HG03039 (cell line): Measurements from ENCODE around the gene RPRD2.
"Not testable (repeated sequence)": the region's sequence is repeated elsewhere in the genome, so short reads cannot be mapped to it uniquely, and the experiment has no call there.

Experiments
- ATAC-seq: cut with Tn5 transposase; IDR thresholded peaks from one replicate; pipeline ENCODE4 v1.9.1; 2021; ENCODE audit warnings: mild to moderate bottlenecking, moderate library complexity; ENCODE audit not compliant: unreplicated experiment

The RPRD2 gene

DNA sequence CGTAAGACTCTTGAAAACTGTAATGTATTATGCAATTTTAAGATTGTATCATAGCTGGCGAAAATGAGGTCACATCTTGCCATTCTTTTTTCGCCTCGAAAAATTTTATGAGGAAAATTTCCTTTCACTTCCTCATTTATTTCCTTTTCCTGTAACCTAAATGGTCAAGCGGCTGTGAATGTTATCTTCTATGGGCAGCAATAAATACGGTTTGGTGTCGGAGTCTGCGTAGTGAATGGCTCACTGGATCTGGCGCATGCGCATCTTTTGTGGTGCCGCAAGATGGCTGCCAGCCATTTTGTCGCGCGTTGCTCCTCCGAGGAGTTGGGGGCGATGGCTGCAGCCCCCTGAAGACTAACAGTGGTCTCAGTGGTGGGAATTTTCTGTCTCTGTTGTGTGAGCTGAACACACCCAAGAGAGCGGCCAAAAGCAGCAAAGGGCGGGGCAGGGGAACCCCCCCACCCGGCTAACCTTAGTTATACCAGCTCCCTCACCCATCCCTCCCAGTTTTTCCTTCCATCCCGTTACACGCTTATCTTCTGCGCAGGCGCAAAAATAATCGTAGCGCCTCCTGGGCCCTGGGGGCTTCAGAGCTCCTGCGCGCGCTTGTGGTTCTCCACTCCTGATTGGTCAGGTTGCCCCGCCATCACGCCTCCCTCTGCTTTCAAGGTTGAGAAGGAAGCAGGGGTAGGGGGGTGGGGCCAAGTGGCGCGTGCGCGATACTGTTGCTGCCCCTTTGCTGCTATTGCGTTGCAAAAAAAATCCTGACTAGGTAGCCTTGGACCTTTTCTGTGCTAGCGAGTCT, at the start of gene RPRD2:
TSS of gene RPRD2 (plus strand) at position 722 of the 805 bp plus-strand sequence. CDS start 568 bp downstream, outside the sequence.
- peak; percentile 75 for ATAC-seq

DNA sequence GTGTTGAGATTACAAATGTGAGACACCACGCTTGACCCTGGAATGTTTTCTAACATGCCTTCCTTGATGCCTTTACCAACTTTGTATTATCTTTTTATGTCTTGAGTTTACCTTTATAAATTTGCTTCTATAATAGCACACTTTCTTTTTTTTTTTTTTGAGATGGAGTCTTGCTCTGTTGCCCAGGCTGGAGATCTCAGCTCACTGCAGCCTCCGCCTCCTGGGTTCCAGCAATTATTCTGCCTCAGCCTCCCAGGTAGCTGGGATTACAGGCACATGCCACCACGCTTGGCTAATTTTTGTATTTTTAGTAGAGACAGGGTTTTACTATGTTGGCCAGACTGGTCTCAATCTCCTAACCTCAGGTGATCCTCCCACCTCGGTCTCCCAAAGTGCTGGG, 49.3 kb upstream of the RPRD2 start:
- not testable (repeated sequence) for ATAC-seq

DNA sequence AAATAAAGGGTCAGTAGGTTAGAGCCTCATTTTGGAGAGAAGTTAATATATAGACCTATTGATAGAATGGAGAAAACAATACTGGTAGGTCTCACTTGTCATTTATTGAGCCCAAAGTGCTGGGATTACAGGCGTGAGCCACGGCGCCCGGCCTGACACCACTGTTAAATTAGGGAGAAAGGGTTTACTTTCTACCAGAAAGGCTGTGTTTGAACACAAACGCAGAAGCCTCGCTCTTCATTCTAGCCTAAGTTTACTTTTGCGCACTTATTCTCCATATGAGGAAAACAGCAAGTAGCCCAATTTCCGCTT, 43.3 kb upstream of the RPRD2 start:
- no peak for ATAC-seq

DNA sequence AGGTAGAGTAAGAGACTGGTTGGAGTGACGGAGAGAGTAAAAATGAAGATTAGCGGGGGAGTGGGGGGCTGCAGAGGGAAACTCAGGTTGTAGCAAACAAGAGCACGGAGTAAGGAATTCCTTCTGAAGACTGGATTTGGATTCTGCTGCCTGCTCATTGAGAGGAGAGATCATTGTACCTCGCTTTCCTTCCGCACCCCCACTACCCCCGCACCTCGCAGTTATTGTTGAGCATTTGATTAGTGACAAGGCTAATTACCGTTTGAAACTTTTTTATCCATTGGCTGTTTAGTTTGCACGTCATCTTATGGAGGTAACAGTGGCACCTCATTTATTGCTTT, 42.2 kb upstream of the RPRD2 start:
- no peak for ATAC-seq

DNA sequence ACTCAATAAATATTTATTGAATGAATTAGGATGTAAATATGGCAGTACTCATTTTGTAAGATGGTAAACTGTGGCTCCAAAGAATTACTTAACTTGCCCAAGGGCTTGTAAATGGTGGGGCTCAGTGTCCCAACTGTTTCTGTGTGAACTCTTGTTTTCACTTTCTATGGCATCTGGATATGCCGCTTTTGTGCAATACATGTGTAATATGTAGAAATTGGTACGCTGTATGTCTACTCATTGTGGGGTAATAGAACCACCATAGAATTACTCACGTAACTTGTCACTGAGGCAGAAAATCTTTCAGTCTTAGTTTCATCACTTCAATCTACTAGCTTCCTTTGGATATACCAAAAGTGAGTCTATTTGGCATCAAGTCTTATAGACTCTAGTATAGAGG, 41.6 kb upstream of the RPRD2 start:
- no peak for ATAC-seq

DNA sequence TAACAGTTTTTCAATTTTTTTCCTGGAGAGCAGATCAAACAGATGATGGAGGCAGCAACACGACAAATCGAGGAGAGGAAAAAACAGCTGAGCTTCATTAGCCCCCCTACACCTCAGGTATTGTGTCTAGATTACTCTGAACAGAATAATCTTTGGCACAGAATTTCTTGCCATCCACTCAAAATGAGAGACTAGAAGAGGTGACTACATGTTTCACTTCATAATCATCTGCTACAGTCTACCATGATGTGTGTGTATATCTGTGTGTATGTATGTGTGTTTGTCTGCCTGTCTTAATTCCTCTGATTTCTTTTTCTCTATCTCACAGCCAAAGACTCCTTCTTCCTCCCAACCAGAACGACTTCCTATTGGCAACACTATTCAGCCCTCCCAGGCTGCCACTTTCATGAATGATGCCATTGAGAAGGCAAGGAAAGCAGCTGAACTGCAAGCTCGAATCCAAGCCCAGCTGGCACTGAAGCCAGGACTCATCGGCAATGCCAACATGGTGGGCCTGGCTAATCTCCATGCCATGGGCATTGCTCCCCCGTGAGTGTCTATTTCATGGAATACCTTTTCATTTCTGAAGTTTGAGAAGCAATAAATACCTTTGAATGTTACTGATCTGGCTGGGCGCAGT, 31.2 kb upstream of the RPRD2 start:
- ATAC-seq: no peak

DNA sequence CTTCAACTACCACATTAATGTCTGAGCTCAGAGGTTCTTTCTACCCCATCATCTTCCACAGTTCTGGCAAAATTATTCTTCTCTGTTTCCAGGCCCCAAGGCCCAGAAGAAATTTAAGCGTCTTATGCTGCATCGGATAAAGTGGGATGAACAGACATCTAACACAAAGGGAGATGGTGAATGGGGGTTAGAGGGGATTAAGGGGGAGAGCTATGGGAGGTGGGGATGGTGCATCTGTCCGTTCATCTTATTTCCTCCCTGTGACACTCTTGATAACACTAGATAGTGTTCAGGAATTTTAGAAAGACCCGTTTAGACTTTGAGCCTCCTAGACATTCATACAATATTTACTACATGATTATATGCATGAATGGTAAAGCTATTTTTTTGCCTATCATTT, 17.6 kb upstream of the RPRD2 start:
- no peak for ATAC-seq

DNA sequence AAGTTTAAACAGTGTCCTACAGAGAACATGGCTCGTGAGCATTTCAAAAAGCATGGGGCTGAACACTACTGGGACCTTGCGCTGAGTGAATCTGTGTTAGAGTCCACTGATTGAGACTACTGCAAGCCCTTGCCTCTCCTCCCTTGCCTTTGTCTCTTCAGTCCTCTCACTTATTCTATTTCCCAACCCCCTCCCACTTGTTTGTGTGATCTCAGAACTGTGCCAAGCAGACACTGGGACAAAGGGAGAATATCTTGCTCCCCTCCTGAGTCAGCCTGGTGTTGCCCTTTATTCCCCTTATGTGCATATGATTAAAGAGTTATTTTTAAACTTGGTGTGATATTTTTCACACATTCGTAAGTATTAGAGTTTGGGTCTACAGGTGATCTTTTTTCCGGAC, 11.1 kb upstream of the RPRD2 start:
- no peak for ATAC-seq

DNA sequence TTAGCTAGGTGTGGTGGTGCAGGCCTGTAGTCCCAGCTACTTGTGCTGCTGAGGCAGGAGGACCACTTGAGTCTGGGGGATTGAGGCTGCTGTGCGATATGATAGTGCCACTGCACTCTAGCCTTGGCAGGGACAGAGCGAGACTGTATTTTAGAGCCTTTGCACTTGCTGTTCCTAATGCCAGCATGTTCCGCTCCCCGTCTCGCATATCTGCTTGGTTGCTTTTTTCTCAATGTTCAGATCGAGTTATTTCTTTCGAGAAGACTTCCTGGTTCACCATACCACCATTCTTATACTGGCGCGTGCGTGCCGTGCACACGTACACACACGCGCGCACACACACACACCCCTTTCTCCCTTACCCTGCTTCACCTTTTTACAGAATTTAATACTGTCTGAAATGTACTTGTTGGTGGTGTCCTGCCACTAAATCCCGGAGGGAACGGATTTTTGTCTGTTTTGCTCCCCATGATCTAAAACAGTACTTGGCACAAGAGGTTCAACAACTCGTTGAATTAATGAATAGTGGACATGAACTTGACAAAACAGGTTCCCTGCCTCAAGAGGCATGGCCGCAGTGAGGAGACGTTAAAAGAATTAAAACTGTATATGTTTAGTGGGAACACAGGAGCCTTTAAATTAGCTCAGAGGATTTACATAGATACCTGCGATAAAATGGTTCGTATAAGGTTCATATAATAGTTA, 1.1 kb upstream of the RPRD2 start:
- ATAC-seq: no peak

DNA sequence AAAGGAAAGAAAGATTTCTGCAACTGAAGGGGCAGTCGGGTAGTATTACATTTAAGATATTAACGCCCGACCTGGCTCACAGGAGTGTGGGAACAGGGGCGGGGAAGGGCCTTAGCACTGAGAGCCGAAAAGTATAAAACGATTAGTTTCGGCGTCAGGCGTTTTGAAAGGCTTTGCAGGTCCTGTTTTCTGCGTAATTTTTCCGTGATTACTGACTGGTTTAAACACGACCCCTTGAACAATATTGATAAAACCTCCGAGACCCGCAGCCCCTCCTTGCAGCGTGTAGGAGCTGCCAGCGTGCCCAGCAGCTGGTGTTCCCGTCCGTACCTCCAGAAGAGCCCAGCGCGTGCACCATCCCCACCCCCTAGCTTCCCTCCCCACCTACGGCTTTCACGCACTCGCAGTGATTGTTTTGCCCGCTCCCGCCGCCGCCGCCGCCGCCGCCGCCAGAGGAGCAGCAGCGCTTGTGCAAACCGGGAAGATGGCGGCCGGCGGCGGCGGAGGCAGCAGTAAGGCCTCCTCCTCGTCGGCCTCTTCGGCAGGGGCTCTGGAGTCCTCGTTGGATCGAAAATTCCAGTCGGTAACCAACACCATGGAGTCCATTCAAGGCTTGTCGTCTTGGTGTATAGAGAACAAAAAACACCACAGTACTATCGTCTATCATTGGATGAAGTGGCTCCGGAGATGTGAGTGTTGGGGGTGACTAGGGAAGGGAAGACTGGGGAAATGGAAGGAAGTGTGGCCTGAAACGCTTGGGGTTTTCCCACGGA, 470 bp downstream of the RPRD2 start:
- no peak for ATAC-seq

DNA sequence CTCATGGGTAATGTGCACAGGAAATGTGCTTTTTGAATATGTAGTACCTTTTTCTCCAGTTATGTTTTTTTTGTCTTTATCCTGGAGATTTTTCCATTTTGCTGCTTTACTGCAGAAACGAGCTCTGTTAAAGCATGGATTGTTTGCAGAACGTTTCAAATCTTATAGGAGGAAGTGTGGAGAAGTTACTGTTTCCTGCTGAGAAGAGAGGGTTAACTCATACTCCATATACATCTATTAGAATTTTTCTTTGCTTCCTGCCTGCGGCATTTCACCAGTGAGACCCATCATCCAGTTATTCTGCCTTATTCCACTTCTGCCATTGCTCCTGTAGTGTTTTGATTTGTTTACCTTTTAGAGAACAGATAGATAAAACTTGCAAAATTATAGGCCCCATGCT, 2.0 kb downstream of the RPRD2 start:
- no peak for ATAC-seq

DNA sequence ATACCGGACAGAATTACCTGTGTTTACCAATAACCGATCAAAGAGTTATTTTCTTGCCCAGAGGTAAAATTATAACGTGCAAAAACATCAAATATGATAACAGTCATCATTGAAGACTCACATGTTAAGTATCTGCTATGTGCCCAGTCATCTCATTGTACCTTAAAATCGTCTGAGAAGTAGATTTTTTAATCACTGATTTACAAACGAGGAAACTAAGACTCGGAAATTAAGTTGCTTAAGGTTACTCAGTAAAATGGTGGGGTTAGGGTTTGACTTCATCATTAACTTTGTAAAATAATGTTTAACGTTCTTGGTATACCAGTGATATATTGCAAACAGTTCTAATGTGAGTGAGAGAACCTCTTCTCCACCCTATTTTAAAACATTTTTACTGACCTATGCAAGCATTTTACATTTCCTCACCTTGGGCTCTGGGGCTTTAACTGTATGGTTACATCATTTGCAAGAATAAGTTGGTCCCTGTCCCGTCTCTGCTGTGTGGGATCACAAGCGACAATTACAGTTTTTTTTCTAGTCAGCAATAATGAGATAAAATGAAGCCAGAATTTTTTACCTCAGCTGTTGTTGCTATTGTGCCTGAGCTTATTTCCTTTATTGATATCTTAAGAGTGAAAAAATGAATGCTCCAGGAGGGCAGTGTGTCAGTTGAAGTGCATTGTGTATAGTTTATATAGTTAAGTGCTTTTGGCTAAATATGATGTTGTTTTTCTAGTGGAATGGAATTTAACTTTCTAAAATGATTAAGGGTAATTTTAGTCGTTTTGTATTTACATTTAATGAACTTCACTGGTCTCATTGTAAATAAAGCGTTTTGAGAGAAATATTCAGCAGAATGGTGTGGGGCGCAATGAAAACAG, 2.7 kb downstream of the RPRD2 start:
- no peak for ATAC-seq

DNA sequence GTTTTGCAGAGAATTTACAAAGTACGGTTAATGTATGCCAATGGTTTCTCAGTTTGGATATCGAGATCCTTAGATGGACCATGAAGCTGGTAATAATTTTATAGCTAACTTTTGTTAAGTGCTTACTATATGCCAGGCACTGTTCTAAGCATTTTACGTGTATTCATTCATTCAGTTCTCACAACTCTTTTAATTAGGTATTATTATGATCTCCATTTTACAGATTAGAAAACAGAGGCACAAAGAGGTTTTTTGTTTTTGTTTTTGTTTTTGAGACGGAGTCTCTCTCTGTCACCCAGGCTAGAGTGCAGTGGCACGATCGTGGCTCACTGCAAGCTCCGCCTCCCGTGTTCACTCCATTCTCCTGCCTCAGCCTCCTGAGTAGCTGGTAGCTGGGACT, 7.2 kb downstream of the RPRD2 start:
- ATAC-seq: no peak

DNA sequence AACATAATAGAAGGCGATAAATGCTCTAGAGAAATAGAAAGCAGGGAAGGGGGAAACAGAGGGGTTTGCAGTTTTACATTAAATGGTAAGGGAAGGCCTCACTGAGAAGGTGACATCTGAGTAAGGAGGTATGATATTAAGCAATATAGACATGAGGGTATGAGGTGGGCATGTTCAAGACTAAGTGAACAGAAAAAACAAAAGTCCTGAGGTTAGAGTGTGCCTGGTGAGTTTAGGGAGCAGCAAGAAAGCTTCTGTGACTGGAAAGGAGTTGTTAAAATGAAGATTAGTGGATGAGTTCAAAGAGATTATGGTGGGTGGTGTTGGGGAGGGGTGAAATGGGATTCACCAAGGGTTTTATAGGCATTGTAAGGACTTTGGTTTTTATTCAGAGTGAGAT, 8.6 kb downstream of the RPRD2 start:
- no peak for ATAC-seq

DNA sequence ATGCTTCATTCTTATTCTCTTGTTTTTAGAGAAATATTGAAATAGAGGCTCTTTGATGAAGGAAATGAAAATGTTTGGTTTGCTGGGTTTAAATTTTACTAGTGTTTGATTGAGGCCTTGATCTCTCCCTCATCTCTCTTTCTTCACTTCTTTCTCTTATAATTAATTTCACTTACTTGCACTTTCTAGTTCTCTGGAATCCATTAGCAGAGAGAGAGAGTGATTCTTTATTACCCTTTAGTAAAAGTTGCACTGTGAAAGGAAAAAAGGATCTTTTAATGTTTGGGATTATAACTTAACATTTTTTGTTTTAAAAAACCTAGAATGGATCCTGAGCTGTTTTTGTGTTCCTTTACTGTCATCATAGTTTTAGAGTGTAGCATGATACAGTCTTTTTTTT, 12.2 kb downstream of the RPRD2 start:
- no peak for ATAC-seq

DNA sequence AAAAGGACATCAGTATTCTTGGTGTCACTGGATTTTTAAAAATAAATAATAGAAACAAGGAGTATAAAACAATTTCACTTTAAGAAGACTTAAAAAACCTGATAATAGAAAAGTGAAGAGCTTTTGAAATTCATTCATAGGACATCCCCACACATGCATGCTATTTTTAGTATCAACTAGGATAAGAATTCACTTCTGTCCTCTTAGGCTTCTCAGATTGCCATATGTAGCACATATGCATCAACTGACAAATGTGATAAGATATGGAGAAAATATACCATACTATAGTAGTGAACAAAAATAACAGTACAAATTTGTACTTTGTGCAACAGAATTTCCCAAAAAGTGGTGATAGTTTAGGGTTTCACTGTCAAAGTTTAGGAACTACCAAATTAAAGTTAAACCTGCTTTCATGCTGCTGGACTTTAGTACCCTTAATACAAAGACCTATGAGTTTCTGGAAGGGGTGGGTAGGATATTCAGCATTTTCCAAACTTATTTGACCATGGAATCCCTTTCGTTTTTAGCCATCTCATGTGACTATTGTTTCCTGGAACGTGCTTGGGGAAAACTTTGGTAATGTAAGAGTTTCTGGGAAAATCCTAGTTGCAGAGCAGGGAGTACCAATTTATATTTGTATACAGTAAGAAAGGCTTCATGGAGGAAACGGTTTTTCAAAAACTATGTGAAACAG, 19.8 kb downstream of the RPRD2 start:
- no peak for ATAC-seq

DNA sequence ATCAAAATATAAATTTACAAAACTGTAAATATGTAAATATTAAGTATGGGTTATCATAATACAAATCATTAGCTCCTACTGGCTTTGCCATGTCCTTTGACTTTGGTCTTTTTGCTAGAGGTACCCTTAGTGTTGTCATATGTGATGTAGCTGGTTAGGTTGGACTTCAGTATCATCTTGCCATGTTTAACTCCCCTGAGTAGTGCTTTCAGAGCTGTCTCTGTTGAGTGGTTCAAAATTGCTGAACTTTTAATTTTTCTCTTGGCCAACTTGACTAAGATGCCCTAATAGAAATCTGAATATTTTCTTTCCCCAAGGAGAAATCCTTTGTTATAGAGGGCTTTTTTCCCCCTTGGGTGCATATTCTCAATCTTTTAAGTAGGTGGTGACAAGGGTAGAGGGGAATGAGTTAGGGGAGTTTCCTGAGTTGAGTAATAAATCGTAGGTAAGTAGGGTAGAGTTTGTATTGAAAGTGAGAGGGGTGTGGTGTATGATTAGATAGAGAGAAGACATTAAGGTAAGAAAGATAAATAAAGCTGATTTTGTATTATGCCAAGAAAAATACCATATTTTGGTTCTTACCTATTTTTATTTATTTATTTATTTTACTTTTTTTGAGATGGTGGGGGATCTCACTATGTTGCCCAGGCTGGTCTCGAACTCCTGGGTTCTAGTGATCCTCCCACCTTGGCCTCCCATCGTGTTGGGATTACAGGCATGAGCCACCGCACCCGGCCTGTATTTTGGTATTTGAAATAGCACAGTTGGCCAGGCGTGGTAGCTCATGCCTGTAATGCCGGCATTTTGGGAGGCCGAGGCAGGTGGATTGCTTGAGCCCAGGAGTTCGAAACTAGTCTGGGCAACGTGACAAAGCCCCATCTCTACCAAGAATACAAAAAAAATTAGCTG, 21.8 kb downstream of the RPRD2 start:
- ATAC-seq: no peak

DNA sequence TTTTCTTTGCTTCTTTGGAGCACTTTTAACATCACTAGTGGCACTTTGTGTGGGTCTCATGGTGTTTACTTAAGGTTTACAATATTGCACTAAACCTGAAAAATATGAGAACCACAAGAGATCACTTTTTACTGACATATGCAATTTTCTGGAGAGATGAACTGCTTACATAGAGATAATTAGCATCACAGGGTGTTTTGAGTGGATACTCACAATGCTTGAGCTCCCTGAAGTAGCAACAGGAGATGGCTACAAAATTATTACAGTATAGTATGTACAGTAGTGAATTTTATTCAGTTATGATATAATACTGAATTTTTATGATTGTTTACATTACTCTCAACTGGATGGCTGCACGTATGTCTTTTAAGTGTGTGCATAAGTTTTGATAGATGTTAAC, 22.6 kb downstream of the RPRD2 start:
- ATAC-seq: no peak

DNA sequence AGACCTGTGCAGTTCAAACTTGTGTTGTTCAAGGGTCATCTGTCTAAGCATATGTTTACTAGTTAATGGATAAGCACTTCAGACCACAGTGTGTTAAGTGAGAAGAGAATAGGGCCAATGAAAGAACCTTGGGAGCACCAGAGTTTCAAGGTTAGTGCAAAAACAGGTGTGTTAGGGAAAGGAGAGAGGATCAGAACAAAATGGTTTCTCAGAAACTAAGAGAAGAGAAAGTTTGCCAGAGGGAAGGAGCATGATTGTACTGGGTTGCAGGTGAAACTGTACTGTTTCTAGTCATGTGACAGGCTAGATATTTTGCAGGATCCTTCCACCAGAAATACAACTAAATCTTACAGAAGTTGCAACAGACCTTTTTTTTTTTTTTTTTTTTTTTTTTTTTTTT, 23.3 kb downstream of the RPRD2 start:
- no peak for ATAC-seq
